PC-3 (cell line): Measurements from ENCODE around the gene SMARCAL1.

ENCODE experiments used
- CTCF ChIP-seq: fragments of 300-600 bp; sonication (generic); conservative IDR thresholded peaks from 2 replicates; pipeline ENCODE4 v1.5.1; 2017; ENCODE audit warnings: antibody characterized with exemption, low read depth, mild to moderate bottlenecking, low read length
- EZH2 ChIP-seq: fragments of 300-600 bp; sonication (generic); IDR thresholded peaks from one replicate; pipeline ENCODE4 v1.6.1; 2017; ENCODE audit warnings: antibody characterized with exemption, mild to moderate bottlenecking, low read length; ENCODE audit not compliant: unreplicated experiment
- EZH2phosphoT487 ChIP-seq: fragments of 300-600 bp; sonication (generic); IDR thresholded peaks from 2 replicates; pipeline ENCODE4 v1.6.1; 2018; ENCODE audit warnings: mild to moderate bottlenecking, antibody characterized with exemption, low read length, borderline replicate concordance

GRCh38 chr2:216425008-216425787 is 12.9 kb downstream of the SMARCAL1 start:
- TF ChIP-seq CTCF (no peak), EZH2 (no peak), EZH2phosphoT487 (no peak)
